Fibroblast of pulmonary artery (primary cell): ENCODE results near the gene CREBBP.

Experiments
- DNase-seq: peaks from one replicate; pipeline ENCODE4 v3.0.0-alpha.2; 2010; ENCODE audit warnings: low read depth
- H3K4me3 ChIP-seq: replicated peaks from 2 replicates; pipeline ENCODE4 v1.5.1; 2011; ENCODE audit warnings: low read depth, mild to moderate bottlenecking, control low read depth, low read length, moderate library complexity
- CTCF ChIP-seq: IDR thresholded peaks from 2 replicates; pipeline ENCODE4 v1.5.1; 2011; ENCODE audit warnings: mild to moderate bottlenecking, control low read depth, low read length, inconsistent platforms; ENCODE audit errors: missing control alignments

Gene CREBBP

GRCh38 chr16:3781421-3781820 is 99.1 kb downstream of the CREBBP start:
- TF ChIP-seq CTCF, result no peak
- no peak overlapping the region for H3K4me3 ChIP-seq
- DNase-seq, result no peak

- peak; percentile 28 for DNase-seq
- no peak overlapping the region for H3K4me3 ChIP-seq
- no peak for TF ChIP-seq CTCF
Observed at GRCh38 chr16:3780570-3780969, 99.9 kb downstream of the CREBBP start.

GRCh38 chr16:3776316-3776715 is 104.2 kb downstream of the CREBBP start:
- no peak for TF ChIP-seq CTCF
- H3K4me3 ChIP-seq, result no peak overlapping the region
- DNase-seq, result no peak

- no peak for DNase-seq
- H3K4me3 ChIP-seq, result no peak overlapping the region
- TF ChIP-seq CTCF, result no peak
Observed at GRCh38 chr16:3774819-3775218, 105.7 kb downstream of the CREBBP start.

- peak; percentile 47 for DNase-seq
- no peak overlapping the region for H3K4me3 ChIP-seq
- no peak for TF ChIP-seq CTCF
Observed at GRCh38 chr16:3774156-3774767, 106.3 kb downstream of the CREBBP start.

GRCh38 chr16:3773663-3774062 is 106.8 kb downstream of the CREBBP start:
- no peak for TF ChIP-seq CTCF
- H3K4me3 ChIP-seq, result no peak overlapping the region
- DNase-seq, result no peak

- DNase-seq, result no peak
- no peak overlapping the region for H3K4me3 ChIP-seq
- TF ChIP-seq CTCF, result no peak
Observed at GRCh38 chr16:3771513-3771912, 109.0 kb downstream of the CREBBP start.
